ENCODE measurements around the gene SHC2. TPM values are rescaled to one million over a fixed set of nuclear protein-coding genes. Genes with fewer than 3 reads are reported as not detected.

Gene SHC2
- total RNA-seq, 4 donors from 2014 or later, result 31.5 to 72.8 (median 48.8) TPM

- no peak for TF ChIP-seq CTCF (IDR thresholded peaks at IDR 0.05)
- no peak for TF ChIP-seq POLR2A (IDR thresholded peaks at IDR 0.05)
- DNase-seq, result no peak
- 89 to 90% methylated on average over 13 to 14 of the region's 14 CpGs for WGBS, 2 donors
- no peaks in the 10 kb centered on the region for H3K9me3 ChIP-seq
- H3K4me3 ChIP-seq (replicated peaks in 1 of 3), result no peak overlapping the region
- no peaks in the 10 kb centered on the region for H3K27me3 ChIP-seq
- no peak overlapping the region for H3K27ac ChIP-seq
- no peaks in the 10 kb centered on the region for H3K4me1 ChIP-seq
- H3K36me3 ChIP-seq, result no peaks in the 10 kb centered on the region
- intact Hi-C loops (cut with DNase I), result no loop called here
These were observed 93.3 kb downstream of the SHC2 start for GRCh38 chr19:367561-367960.

- Histone ChIP-seq H3K36me3 (no peaks in the 10 kb centered on the region), H3K4me1 (no peaks in the 10 kb centered on the region), H3K27ac (no peak overlapping the region), H3K27me3 (no peaks in the 10 kb centered on the region), H3K4me3 (replicated peaks in 1 of 3) (no peak overlapping the region), H3K9me3 (no peaks in the 10 kb centered on the region)
- WGBS, 2 donors, result 91 to 99% methylated on average over 8 of the region's 8 CpGs
- intact Hi-C loops (cut with DNase I), result no loop called here
- no peak for DNase-seq
- TF ChIP-seq CTCF (IDR thresholded peaks at IDR 0.05) (no peak), POLR2A (IDR thresholded peaks at IDR 0.05) (no peak)
These were observed 93.9 kb downstream of the SHC2 start for GRCh38 chr19:366951-367350.

Small RNA genes within 50 kb of the gene (small RNA-seq; reads per million reads assigned to genes)
- not detected for gene RNA5SP462

Other genes with a start within 250 kb of the SHC2 start
- gene PLPP2, start 169.6 kb downstream of the SHC2 start, total RNA-seq, result 10 to 100 TPM in 3 of 4 donors, 1 to 10 TPM in 1; 6.7 to 31.7 (median 22.3) TPM
- gene MIER2, start 116.2 kb downstream of the SHC2 start, total RNA-seq, result 10 to 100 TPM in 2 of 4 donors, 1 to 10 TPM in 2; 9.0 to 20.1 (median 11.2) TPM
- gene C2CD4C, start 51.9 kb downstream of the SHC2 start, total RNA-seq, result 10 to 100 TPM in 1 of 4 donors, 1 to 10 TPM in 2, under 1 TPM in 1; 0.54 to 14.7 (median 4.9) TPM
- gene MADCAM1, start 35.5 kb upstream of the SHC2 start, total RNA-seq, result 1 to 10 TPM in 1 of 4 donors, under 1 TPM in 1, not detected in 2; 0.56 to 3.1 TPM
- 100 to 1,000 TPM in 2 of 4 donors, 10 to 100 TPM in 2; 50.8 to 147 (median 99.6) TPM for gene TPGS1, start 46.5 kb upstream of the SHC2 start, total RNA-seq
- gene CDC34, start 70.7 kb upstream of the SHC2 start, total RNA-seq, result 10 to 100 TPM; 44.8 to 64.7 (median 48.2) TPM
- gene GZMM, start 83.0 kb upstream of the SHC2 start, total RNA-seq, result 1 to 10 TPM in 1 of 4 donors, under 1 TPM in 1, not detected in 2; 0.78 to 1.9 TPM
- gene BSG, start 111.6 kb upstream of the SHC2 start, total RNA-seq, result 100 to 1,000 TPM; 349 to 702 (median 569) TPM
- gene HCN2, start 128.8 kb upstream of the SHC2 start, total RNA-seq, result not detected
- 10 to 100 TPM; 23.2 to 39.7 (median 33.1) TPM for gene POLRMT, start 172.5 kb upstream of the SHC2 start, total RNA-seq
- gene FGF22, start 178.8 kb upstream of the SHC2 start, total RNA-seq, result not detected
- gene RNF126, start 202.2 kb upstream of the SHC2 start, total RNA-seq, result 10 to 100 TPM; 41.4 to 55.5 (median 53.5) TPM
- 10 to 100 TPM; 16.2 to 73.4 (median 62.9) TPM for gene FSTL3, start 215.4 kb upstream of the SHC2 start, total RNA-seq
- not detected for gene PRSS57, start 234.4 kb upstream of the SHC2 start, total RNA-seq
- 10 to 100 TPM; 18.9 to 45.5 (median 27.7) TPM for gene PALM, start 247.9 kb upstream of the SHC2 start, total RNA-seq

Measured in thyroid gland (tissue), 4 donors.